Lower lobe of right lung (tissue), 2 donors: Measurements from ENCODE around the gene PSMG4. TPM values are rescaled to one million over a fixed set of nuclear protein-coding genes. Genes with fewer than 3 reads are reported as not detected.

ENCODE experiments used
- ATAC-seq, 2 donors: fragments of 200-7000 bp; cut with Tn5 transposase; one replicate each; pipeline ENCODE4 v1.9.1; 2020 to 2022; ENCODE audit warnings: mild to moderate bottlenecking in 2 of 2, moderate library complexity in 2 of 2
- DNase-seq: peaks from one replicate; pipeline ENCODE4 v3.0.0-alpha.2; 2020
- H3K27ac ChIP-seq: fragments of 200-600 bp; one replicate; pipeline ENCODE4 v1.8.0; 2022
- H3K27me3 ChIP-seq: fragments of 200-600 bp; one replicate; pipeline ENCODE4 v1.8.0; 2022; ENCODE audit warnings: low read depth
- H3K36me3 ChIP-seq: fragments of 200-600 bp; one replicate; pipeline ENCODE4 v1.8.0; 2022; ENCODE audit warnings: mild to moderate bottlenecking
- H3K4me1 ChIP-seq: fragments of 200-600 bp; one replicate; pipeline ENCODE4 v1.8.0; 2022
- H3K4me3 ChIP-seq: fragments of 200-600 bp; one replicate; pipeline ENCODE4 v1.8.0; 2022; ENCODE audit warnings: mild to moderate bottlenecking
- H3K9me3 ChIP-seq: fragments of 200-600 bp; one replicate; pipeline ENCODE4 v1.8.0; 2022
- intact Hi-C: fragments of 100-400 bp; cut with DNase I; formaldehyde crosslinking; loops from one replicate; pipeline ENCODE4 v1.11.0; 2022
- total RNA-seq: library from RNA; stranded (reverse); fragmentation: NEBNext Ultra II Directional; extraction: Animal tissue kit (Norgen Biotek cat#: 25700); gene quantifications from one replicate; pipeline ENCODE4 v1.2.1, GENCODE V29; 2021
- TF ChIP-seq, protein P1 (sequence below): fragments of 200-600 bp; IDR thresholded peaks from one replicate; pipeline ENCODE4 v1.8.0; 2022; ENCODE audit warnings: antibody characterized with exemption, mild to moderate bottlenecking
- donor health status: DM: no; HTN: yes; CAD: no; lungs with severe emphysema.

PSMG4 gene
- total RNA-seq, 1 donor from 2014 or later: 19.1 TPM

- Histone ChIP-seq H3K4me1 (peaks cover 3% of the 10 kb centered on the region), H3K27ac (no peak overlapping the region), H3K4me3 (no peak overlapping the region), H3K27me3 (peaks cover 13% of the 10 kb centered on the region), H3K9me3 (no peaks in the 10 kb centered on the region), H3K36me3 (no peaks in the 10 kb centered on the region)
- ATAC-seq (no peak), DNase-seq (no peak)
- TF ChIP-seq, protein P1, sequence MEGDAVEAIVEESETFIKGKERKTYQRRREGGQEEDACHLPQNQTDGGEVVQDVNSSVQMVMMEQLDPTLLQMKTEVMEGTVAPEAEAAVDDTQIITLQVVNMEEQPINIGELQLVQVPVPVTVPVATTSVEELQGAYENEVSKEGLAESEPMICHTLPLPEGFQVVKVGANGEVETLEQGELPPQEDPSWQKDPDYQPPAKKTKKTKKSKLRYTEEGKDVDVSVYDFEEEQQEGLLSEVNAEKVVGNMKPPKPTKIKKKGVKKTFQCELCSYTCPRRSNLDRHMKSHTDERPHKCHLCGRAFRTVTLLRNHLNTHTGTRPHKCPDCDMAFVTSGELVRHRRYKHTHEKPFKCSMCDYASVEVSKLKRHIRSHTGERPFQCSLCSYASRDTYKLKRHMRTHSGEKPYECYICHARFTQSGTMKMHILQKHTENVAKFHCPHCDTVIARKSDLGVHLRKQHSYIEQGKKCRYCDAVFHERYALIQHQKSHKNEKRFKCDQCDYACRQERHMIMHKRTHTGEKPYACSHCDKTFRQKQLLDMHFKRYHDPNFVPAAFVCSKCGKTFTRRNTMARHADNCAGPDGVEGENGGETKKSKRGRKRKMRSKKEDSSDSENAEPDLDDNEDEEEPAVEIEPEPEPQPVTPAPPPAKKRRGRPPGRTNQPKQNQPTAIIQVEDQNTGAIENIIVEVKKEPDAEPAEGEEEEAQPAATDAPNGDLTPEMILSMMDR: no peak
- intact Hi-C loops: no loop called here
Measured at GRCh38 chr6:3221578-3221977, 37.2 kb upstream of the PSMG4 start.

- H3K4me3 ChIP-seq: no peak overlapping the region
- H3K4me1 ChIP-seq: peaks cover 13% of the 10 kb centered on the region
- peaks cover 23% of the 10 kb centered on the region for H3K27me3 ChIP-seq
- ATAC-seq (no peak), DNase-seq (no peak)
- no peaks in the 10 kb centered on the region for H3K9me3 ChIP-seq
- TF ChIP-seq, protein P1: no peak
- H3K27ac ChIP-seq: no peak overlapping the region
- H3K36me3 ChIP-seq: no peaks in the 10 kb centered on the region
- intact Hi-C loops: no loop called here
Measured at GRCh38 chr6:3222506-3223038, 36.2 kb upstream of the PSMG4 start.

- intact Hi-C loops: no loop called here
- TF ChIP-seq, protein P1: no peak
- H3K27ac ChIP-seq: no peak overlapping the region
- H3K4me3 ChIP-seq: no peak overlapping the region
- H3K27me3 ChIP-seq: peaks cover 51% of the 10 kb centered on the region
- H3K9me3 ChIP-seq: no peaks in the 10 kb centered on the region
- no peaks in the 10 kb centered on the region for H3K36me3 ChIP-seq
- ATAC-seq (no peak), DNase-seq (no peak)
- H3K4me1 ChIP-seq: peaks cover 46% of the 10 kb centered on the region
Measured at GRCh38 chr6:3226042-3226441, 32.7 kb upstream of the PSMG4 start.

- Histone ChIP-seq H3K4me3 (peak overlapping the region; percentile 40), H3K27me3 (peaks cover 58% of the 10 kb centered on the region), H3K27ac (no peak overlapping the region), H3K36me3 (no peaks in the 10 kb centered on the region), H3K4me1 (peaks cover 52% of the 10 kb centered on the region), H3K9me3 (no peaks in the 10 kb centered on the region)
- intact Hi-C loops: no loop called here
- no peak for DNase-seq
- ATAC-seq: peak; percentile 16 to 18
- TF ChIP-seq, protein P1: no peak
Measured at GRCh38 chr6:3226481-3227362, 32.0 kb upstream of the PSMG4 start.

GRCh38 chr6:3227363-3228045 is 31.2 kb upstream of the PSMG4 start, which contains the start of gene TUBB2B:
TUBB2B (minus strand) TSS chr6:3227653; CDS start chr6:3227543, 110 bp downstream.
- H3K27me3 ChIP-seq: peaks cover 66% of the 10 kb centered on the region
- H3K4me1 ChIP-seq: peaks cover 58% of the 10 kb centered on the region
- no peaks in the 10 kb centered on the region for H3K9me3 ChIP-seq
- TF ChIP-seq, protein P1: no peak
- peak within 1 kb of the TSS; percentile 40 for H3K4me3 ChIP-seq
- ATAC-seq (peak; percentile 21 to 30), DNase-seq (no peak)
- H3K27ac ChIP-seq: no peak within 1 kb of the TSS
- intact Hi-C loops: no loop called here
- H3K36me3 ChIP-seq: no peaks in the 10 kb centered on the region
